ENCODE results near the gene KLRG1. TPM values are rescaled to one million over a fixed set of nuclear protein-coding genes. Genes with fewer than 3 reads are reported as not detected.

Gene KLRG1
- total and polyA plus RNA-seq, 9 of the 15 experiments (the other 6 are each of a cell fraction or from before 2014, with no cell fraction given): 1.4 to 7.2 (median 2.1) TPM

DNA sequence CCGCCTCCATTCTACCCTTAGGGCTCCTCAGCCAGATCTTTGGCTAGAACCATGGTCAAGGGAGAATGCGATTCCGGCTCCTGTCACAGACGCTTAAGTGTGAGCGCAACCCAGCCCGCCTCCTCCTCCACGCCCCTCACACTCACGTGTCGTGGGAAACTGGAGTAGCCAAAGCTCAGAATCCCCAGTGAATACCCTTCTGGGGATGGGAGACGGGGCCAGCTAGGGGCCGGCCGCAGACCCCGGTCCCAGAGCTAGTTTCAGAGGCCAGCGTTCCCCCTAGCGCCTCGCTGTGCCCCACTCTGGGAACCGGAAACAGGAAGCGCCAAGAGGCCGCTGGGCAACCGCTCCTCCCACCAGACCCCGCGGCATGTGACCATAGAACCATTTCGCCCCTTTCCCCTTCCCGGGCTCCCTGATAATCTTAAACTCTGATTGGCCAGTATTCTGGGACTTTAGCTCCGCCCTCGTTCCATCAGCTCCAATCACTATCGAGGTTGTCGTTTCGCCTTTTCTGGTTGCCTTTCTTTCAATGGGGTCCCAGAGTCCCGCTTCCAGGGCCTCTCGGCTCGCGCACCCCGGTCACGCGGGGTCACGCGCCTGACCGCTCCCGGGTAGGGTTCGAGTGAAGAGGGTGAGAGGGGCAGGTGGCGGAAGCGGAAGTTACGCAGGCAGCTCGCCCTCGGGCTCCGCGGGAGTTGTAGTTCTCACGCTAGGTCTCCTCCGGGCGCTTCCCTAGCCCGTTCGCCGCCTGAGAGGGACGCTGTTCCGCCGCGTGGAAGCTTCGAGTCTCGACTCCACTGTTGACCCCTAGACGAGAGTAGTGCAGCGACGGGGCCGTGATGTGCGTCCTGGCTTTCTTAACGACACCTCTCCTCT is 39.8 kb upstream of the KLRG1 start, which contains the start of gene M6PR (continued):
- TF ChIP-seq THAP12 (CRISPR knock-in tag; IDR thresholded peaks at IDR 0.05) (peak; percentile 50; the same call in 1 of the 2 replicates), BHLHE40 (IDR thresholded peaks at IDR 0.05; ENCODE audit: low read length) (peak; percentile 82), CBX1 (IDR thresholded peaks at IDR 0.05; ENCODE audit: low read depth) (peak; percentile 36; the same call in 1 of the 2 replicates), ZFX (CRISPR knock-in tag; IDR thresholded peaks at IDR 0.05) (peak; percentile 49; the same call in 1 of the 2 replicates), ADNP (tag; IDR thresholded peaks at IDR 0.05) (peak; percentile 72), ZNF277 (CRISPR knock-in tag; IDR thresholded peaks at IDR 0.05; ENCODE audit: borderline replicate concordance) (no peak), GTF2E2 (tag; IDR thresholded peaks at IDR 0.05) (peak; percentile 62; the same call in 1 of the 2 replicates), FOXJ2 (tag; IDR thresholded peaks at IDR 0.05) (0 out of 2 replicates have a peak, but pooled peaks have one; percentile 13), ATF4 (CRISPR knock-in tag; IDR thresholded peaks at IDR 0.05) (peak; percentile 26; the same call in 1 of the 2 replicates)
- TF ChIP-seq, protein P1, sequence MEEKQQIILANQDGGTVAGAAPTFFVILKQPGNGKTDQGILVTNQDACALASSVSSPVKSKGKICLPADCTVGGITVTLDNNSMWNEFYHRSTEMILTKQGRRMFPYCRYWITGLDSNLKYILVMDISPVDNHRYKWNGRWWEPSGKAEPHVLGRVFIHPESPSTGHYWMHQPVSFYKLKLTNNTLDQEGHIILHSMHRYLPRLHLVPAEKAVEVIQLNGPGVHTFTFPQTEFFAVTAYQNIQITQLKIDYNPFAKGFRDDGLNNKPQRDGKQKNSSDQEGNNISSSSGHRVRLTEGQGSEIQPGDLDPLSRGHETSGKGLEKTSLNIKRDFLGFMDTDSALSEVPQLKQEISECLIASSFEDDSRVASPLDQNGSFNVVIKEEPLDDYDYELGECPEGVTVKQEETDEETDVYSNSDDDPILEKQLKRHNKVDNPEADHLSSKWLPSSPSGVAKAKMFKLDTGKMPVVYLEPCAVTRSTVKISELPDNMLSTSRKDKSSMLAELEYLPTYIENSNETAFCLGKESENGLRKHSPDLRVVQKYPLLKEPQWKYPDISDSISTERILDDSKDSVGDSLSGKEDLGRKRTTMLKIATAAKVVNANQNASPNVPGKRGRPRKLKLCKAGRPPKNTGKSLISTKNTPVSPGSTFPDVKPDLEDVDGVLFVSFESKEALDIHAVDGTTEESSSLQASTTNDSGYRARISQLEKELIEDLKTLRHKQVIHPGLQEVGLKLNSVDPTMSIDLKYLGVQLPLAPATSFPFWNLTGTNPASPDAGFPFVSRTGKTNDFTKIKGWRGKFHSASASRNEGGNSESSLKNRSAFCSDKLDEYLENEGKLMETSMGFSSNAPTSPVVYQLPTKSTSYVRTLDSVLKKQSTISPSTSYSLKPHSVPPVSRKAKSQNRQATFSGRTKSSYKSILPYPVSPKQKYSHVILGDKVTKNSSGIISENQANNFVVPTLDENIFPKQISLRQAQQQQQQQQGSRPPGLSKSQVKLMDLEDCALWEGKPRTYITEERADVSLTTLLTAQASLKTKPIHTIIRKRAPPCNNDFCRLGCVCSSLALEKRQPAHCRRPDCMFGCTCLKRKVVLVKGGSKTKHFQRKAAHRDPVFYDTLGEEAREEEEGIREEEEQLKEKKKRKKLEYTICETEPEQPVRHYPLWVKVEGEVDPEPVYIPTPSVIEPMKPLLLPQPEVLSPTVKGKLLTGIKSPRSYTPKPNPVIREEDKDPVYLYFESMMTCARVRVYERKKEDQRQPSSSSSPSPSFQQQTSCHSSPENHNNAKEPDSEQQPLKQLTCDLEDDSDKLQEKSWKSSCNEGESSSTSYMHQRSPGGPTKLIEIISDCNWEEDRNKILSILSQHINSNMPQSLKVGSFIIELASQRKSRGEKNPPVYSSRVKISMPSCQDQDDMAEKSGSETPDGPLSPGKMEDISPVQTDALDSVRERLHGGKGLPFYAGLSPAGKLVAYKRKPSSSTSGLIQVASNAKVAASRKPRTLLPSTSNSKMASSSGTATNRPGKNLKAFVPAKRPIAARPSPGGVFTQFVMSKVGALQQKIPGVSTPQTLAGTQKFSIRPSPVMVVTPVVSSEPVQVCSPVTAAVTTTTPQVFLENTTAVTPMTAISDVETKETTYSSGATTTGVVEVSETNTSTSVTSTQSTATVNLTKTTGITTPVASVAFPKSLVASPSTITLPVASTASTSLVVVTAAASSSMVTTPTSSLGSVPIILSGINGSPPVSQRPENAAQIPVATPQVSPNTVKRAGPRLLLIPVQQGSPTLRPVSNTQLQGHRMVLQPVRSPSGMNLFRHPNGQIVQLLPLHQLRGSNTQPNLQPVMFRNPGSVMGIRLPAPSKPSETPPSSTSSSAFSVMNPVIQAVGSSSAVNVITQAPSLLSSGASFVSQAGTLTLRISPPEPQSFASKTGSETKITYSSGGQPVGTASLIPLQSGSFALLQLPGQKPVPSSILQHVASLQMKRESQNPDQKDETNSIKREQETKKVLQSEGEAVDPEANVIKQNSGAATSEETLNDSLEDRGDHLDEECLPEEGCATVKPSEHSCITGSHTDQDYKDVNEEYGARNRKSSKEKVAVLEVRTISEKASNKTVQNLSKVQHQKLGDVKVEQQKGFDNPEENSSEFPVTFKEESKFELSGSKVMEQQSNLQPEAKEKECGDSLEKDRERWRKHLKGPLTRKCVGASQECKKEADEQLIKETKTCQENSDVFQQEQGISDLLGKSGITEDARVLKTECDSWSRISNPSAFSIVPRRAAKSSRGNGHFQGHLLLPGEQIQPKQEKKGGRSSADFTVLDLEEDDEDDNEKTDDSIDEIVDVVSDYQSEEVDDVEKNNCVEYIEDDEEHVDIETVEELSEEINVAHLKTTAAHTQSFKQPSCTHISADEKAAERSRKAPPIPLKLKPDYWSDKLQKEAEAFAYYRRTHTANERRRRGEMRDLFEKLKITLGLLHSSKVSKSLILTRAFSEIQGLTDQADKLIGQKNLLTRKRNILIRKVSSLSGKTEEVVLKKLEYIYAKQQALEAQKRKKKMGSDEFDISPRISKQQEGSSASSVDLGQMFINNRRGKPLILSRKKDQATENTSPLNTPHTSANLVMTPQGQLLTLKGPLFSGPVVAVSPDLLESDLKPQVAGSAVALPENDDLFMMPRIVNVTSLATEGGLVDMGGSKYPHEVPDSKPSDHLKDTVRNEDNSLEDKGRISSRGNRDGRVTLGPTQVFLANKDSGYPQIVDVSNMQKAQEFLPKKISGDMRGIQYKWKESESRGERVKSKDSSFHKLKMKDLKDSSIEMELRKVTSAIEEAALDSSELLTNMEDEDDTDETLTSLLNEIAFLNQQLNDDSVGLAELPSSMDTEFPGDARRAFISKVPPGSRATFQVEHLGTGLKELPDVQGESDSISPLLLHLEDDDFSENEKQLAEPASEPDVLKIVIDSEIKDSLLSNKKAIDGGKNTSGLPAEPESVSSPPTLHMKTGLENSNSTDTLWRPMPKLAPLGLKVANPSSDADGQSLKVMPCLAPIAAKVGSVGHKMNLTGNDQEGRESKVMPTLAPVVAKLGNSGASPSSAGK (IDR thresholded peaks at IDR 0.05): peak; percentile 92

All from K562 (cell line).